ENCODE results near the gene VAMP8. TPM values are rescaled to one million over a fixed set of nuclear protein-coding genes. Genes with fewer than 3 reads are reported as not detected.
"Not testable (repeated sequence)": the region's sequence is repeated elsewhere in the genome, so short reads cannot be mapped to it uniquely, and the experiment has no call there.

The VAMP8 gene
- total and polyA plus RNA-seq, 2 donors (not counting 1 experiment from before 2014, with no cell fraction given): 2.3 to 80.6 TPM

- no peaks in the 10 kb centered on the region for H4K20me1 ChIP-seq (ENCODE audit: control insufficient read depth, extremely low read depth, insufficient read depth, low read length)
- H2AFZ ChIP-seq (ENCODE audit: low read length): no peak overlapping the region
- peaks cover 25% of the 10 kb centered on the region for H3K4me1 ChIP-seq (ENCODE audit: control insufficient read depth, extremely low read depth, insufficient read depth, low read length)
- peak overlapping the region; percentile 73 to 97 (median 88) for H3K4me3 ChIP-seq (replicated peaks in 1 of 4; ENCODE audit: control extremely low read depth in 1 of 4, insufficient read depth in 1 of 4, low read depth in 3 of 4, low read length in 4 of 4)
- TF ChIP-seq CTCF (conservative IDR thresholded peaks at IDR 0.05 in 1 of 2, IDR thresholded peaks at IDR 0.05 in 1 of 2; ENCODE audit: low read depth in 1 of 2, low read length in 2 of 2): no peak
- TF ChIP-seq EZH2 (IDR thresholded peaks at IDR 0.05; ENCODE audit: low read length, missing control alignments): no peak
- peak overlapping the region; percentile 64 for H3K4me2 ChIP-seq (ENCODE audit: extremely low read depth, insufficient read depth, low read length)
- peaks cover 19% of the 10 kb centered on the region for H3K36me3 ChIP-seq (ENCODE audit: control insufficient read depth, insufficient read depth, low read length)
- no peaks in the 10 kb centered on the region for H3K27me3 ChIP-seq (ENCODE audit: control insufficient read depth, insufficient read depth, low read length)
- no peaks in the 10 kb centered on the region for H3K9me3 ChIP-seq (ENCODE audit: control insufficient read depth, insufficient read depth, low read depth, low read length)
- DNase-seq (ENCODE audit: low read depth in 2 of 2): peak; percentile 50 to 56
- H3K9ac ChIP-seq (ENCODE audit: insufficient read depth, low read length): peak overlapping the region; percentile 61
- peak overlapping the region; percentile 26 for H3K27ac ChIP-seq (ENCODE audit: insufficient read depth, low read length)
- peaks cover 12% of the 10 kb centered on the region for H3K79me2 ChIP-seq (ENCODE audit: control insufficient read depth, insufficient read depth, low read length)
Measured at GRCh38 chr2:85601771-85602475, 24.5 kb downstream of the VAMP8 start.

GRCh38 chr2:85602476-85603234 is 25.3 kb downstream of the VAMP8 start, which contains the start of gene TMEM150A:
TMEM150A (minus strand) TSS chr2:85602698; CDS start chr2:85601948, 750 bp downstream.
- H3K9ac ChIP-seq (ENCODE audit: insufficient read depth, low read length): peak within 1 kb of the TSS; percentile 61
- H3K4me1 ChIP-seq (ENCODE audit: control insufficient read depth, extremely low read depth, insufficient read depth, low read length): peaks cover 28% of the 10 kb centered on the region
- peak; percentile 85 to 89 for DNase-seq (ENCODE audit: low read depth in 2 of 2)
- peak within 1 kb of the TSS; percentile 85 to 97 (median 90) for H3K4me3 ChIP-seq (replicated peaks in 1 of 4; ENCODE audit: control extremely low read depth in 1 of 4, insufficient read depth in 1 of 4, low read depth in 3 of 4, low read length in 4 of 4)
- peak within 1 kb of the TSS; percentile 72 for H3K27ac ChIP-seq (ENCODE audit: insufficient read depth, low read length)
- no peaks in the 10 kb centered on the region for H3K27me3 ChIP-seq (ENCODE audit: control insufficient read depth, insufficient read depth, low read length)
- H3K79me2 ChIP-seq (ENCODE audit: control insufficient read depth, insufficient read depth, low read length): peaks cover 5% of the 10 kb centered on the region
- H3K4me2 ChIP-seq (ENCODE audit: extremely low read depth, insufficient read depth, low read length): peak within 1 kb of the TSS; percentile 77
- no peaks in the 10 kb centered on the region for H3K9me3 ChIP-seq (ENCODE audit: control insufficient read depth, insufficient read depth, low read depth, low read length)
- peak within 1 kb of the TSS; percentile 92 for H2AFZ ChIP-seq (ENCODE audit: low read length)
- no peaks in the 10 kb centered on the region for H4K20me1 ChIP-seq (ENCODE audit: control insufficient read depth, extremely low read depth, insufficient read depth, low read length)
- peaks cover 14% of the 10 kb centered on the region for H3K36me3 ChIP-seq (ENCODE audit: control insufficient read depth, insufficient read depth, low read length)
- TF ChIP-seq EZH2 (IDR thresholded peaks at IDR 0.05; ENCODE audit: low read length, missing control alignments) (no peak), CTCF (conservative IDR thresholded peaks at IDR 0.05 in 1 of 2, IDR thresholded peaks at IDR 0.05 in 1 of 2; ENCODE audit: low read depth in 1 of 2, low read length in 2 of 2) (no peak)

DNA sequence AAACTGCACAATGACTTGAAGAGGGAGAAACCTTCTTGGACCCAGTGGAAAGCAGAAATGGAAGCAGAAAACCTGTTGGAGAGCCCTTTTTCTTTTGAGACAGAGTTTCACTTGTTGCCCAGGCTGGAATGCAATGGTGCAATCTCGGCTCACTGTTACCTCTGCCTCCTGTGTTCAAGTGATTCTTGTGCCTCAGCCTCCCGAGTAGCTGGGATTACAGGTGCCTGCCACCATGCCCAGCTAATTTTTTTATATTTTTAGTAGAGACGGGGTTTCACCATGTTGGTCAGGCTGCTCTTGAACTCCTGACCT is 26.7 kb downstream of the VAMP8 start:
- Histone ChIP-seq H3K36me3 (ENCODE audit: control insufficient read depth, insufficient read depth, low read length) (peaks cover 11% of the 10 kb centered on the region), H3K4me1 (ENCODE audit: control insufficient read depth, extremely low read depth, insufficient read depth, low read length) (peaks cover 28% of the 10 kb centered on the region), H3K4me2 (ENCODE audit: extremely low read depth, insufficient read depth, low read length) (peak overlapping the region; percentile 76), H3K4me3 (replicated peaks in 1 of 4; ENCODE audit: control extremely low read depth in 1 of 4, insufficient read depth in 1 of 4, low read depth in 3 of 4, low read length in 4 of 4) (peak overlapping the region in 2 of 4 experiments; percentile 2 to 85)
- H3K79me2 ChIP-seq (ENCODE audit: control insufficient read depth, insufficient read depth, low read length); H2AFZ ChIP-seq (ENCODE audit: low read length); H3K9ac ChIP-seq (ENCODE audit: insufficient read depth, low read length); DNase-seq (ENCODE audit: low read depth in 2 of 2); H3K27me3 ChIP-seq (ENCODE audit: control insufficient read depth, insufficient read depth, low read length); H4K20me1 ChIP-seq (ENCODE audit: control insufficient read depth, extremely low read depth, insufficient read depth, low read length); H3K27ac ChIP-seq (ENCODE audit: insufficient read depth, low read length); H3K9me3 ChIP-seq (ENCODE audit: control insufficient read depth, insufficient read depth, low read depth, low read length): not testable (repeated sequence)
